Measurements from ENCODE around the gene DCDC2B.

Gene DCDC2B

DNA sequence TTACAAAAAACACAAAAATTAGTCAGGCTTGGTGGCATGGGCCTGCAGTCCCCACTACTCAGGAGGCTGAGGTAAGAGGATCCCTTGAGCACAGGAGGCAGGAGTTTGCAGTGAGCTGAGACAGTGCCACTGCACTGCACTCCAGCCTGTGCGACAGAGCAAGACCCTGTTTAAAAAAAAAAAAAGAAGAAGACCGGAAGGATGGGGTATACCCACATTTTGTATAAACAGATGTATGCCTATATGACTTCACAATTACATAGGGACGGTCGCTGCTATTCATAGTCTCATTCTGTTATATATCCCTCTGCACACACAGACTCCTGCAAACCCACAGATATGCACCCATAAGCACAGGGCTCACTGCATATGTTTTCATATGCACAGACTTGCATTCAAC, 54.9 kb downstream of the DCDC2B start:
- no peak for DNase-seq (ENCODE audit: low spot score)
